Osteoblast (primary cell): Measurements from ENCODE around the gene S100Z. TPM values are rescaled to one million over a fixed set of nuclear protein-coding genes. Genes with fewer than 3 reads are reported as not detected.

Source experiments
- DNase-seq: peaks from one replicate; pipeline ENCODE4 v3.0.0; 2011; ENCODE audit warnings: low spot score, mixed read lengths; ENCODE audit not compliant: insufficient read length; ENCODE audit errors: missing footprints
- H2AFZ ChIP-seq: 2 replicates; pipeline ENCODE4 v1.6.0; 2011; ENCODE audit warnings: mild to moderate bottlenecking, low read length
- H3K27ac ChIP-seq: 2 replicates; pipeline ENCODE4 v1.5.1; 2011; ENCODE audit warnings: mild to moderate bottlenecking, low read depth, low read length, moderate library complexity
- H3K27me3 ChIP-seq: 2 replicates; pipeline ENCODE4 v1.6.0; 2012; ENCODE audit warnings: mild to moderate bottlenecking, control low read depth, inconsistent platforms, low read length, moderate library complexity; ENCODE audit not compliant: insufficient read depth
- H3K36me3 ChIP-seq: 2 replicates; pipeline ENCODE4 v1.5.1; 2011; ENCODE audit warnings: mild to moderate bottlenecking, low read length, control low read depth, moderate library complexity; ENCODE audit not compliant: insufficient read depth
- H3K4me1 ChIP-seq: 2 replicates; pipeline ENCODE4 v1.5.1; 2011; ENCODE audit warnings: mild to moderate bottlenecking, low read length, control low read depth, moderate library complexity; ENCODE audit not compliant: insufficient read depth
- H3K4me2 ChIP-seq: 2 replicates; pipeline ENCODE4 v1.6.0; 2011; ENCODE audit warnings: mild to moderate bottlenecking, low read length; ENCODE audit not compliant: insufficient read depth
- H3K4me3 ChIP-seq: fragments of 200-600 bp; sonication (generic); 3 replicates; pipeline ENCODE4 v1.5.1; 2012; ENCODE audit warnings: mild to moderate bottlenecking, low read length, inconsistent platforms; ENCODE audit not compliant: insufficient read depth
- H3K79me2 ChIP-seq: 2 replicates; pipeline ENCODE4 v1.6.0; 2012; ENCODE audit warnings: mild to moderate bottlenecking, low read length, control low read depth, inconsistent platforms; ENCODE audit not compliant: insufficient read depth
- H3K9me3 ChIP-seq: 2 replicates; pipeline ENCODE4 v1.5.1; 2011; ENCODE audit warnings: low read depth, low read length, control low read depth
- H4K20me1 ChIP-seq: 2 replicates; pipeline ENCODE4 v1.6.0; 2012; ENCODE audit warnings: mild to moderate bottlenecking, low read length, control low read depth; ENCODE audit not compliant: insufficient read depth
- CTCF ChIP-seq: IDR thresholded peaks from 2 replicates; pipeline ENCODE4 v1.5.1; 2011; ENCODE audit warnings: mild to moderate bottlenecking, low read depth, low read length, moderate library complexity; ENCODE audit errors: extremely low read depth
- total RNA-seq: library from RNA; depleted of rRNA; stranded (reverse); fragments of >200 nt; gene quantifications from 2 replicates; pipeline ENCODE4 v1.2.3, GENCODE V29; 2012

S100Z gene
- total RNA-seq, 1 donor = not detected

- Histone ChIP-seq H3K36me3 (no peaks in the 10 kb centered on the region), H3K9me3 (no peaks in the 10 kb centered on the region), H3K27me3 (no peaks in the 10 kb centered on the region), H3K4me1 (peaks cover 12% of the 10 kb centered on the region), H3K4me2 (no peak overlapping the region), H2AFZ (no peak overlapping the region), H3K79me2 (no peaks in the 10 kb centered on the region), H3K4me3 (no peak overlapping the region), H3K27ac (no peak overlapping the region), H4K20me1 (no peaks in the 10 kb centered on the region)
- peak; percentile 77 for DNase-seq
- TF ChIP-seq CTCF = no peak
These were observed 18.7 kb upstream of the S100Z start for GRCh38 chr5:76831110-76831452.

- Histone ChIP-seq H4K20me1 (no peaks in the 10 kb centered on the region), H3K79me2 (no peaks in the 10 kb centered on the region), H3K27me3 (no peaks in the 10 kb centered on the region), H3K4me3 (no peak overlapping the region), H3K4me2 (no peak overlapping the region), H3K4me1 (peaks cover 18% of the 10 kb centered on the region), H2AFZ (no peak overlapping the region), H3K27ac (no peak overlapping the region), H3K36me3 (no peaks in the 10 kb centered on the region), H3K9me3 (no peaks in the 10 kb centered on the region)
- DNase-seq = no peak
- peak; percentile 15 for TF ChIP-seq CTCF
These were observed 13.6 kb upstream of the S100Z start for GRCh38 chr5:76836181-76836580.

- no peak overlapping the region for H3K4me3 ChIP-seq
- no peak overlapping the region for H2AFZ ChIP-seq
- no peaks in the 10 kb centered on the region for H3K9me3 ChIP-seq
- H4K20me1 ChIP-seq = no peaks in the 10 kb centered on the region
- peaks cover 14% of the 10 kb centered on the region for H3K4me1 ChIP-seq
- no peaks in the 10 kb centered on the region for H3K27me3 ChIP-seq
- TF ChIP-seq CTCF = no peak
- H3K36me3 ChIP-seq = no peaks in the 10 kb centered on the region
- H3K27ac ChIP-seq = no peak overlapping the region
- no peak for DNase-seq
- no peak overlapping the region for H3K4me2 ChIP-seq
- H3K79me2 ChIP-seq = no peaks in the 10 kb centered on the region
These were observed 13.2 kb upstream of the S100Z start for GRCh38 chr5:76836585-76836984.

- Histone ChIP-seq H3K27ac (peak overlapping the region; percentile 48), H4K20me1 (no peaks in the 10 kb centered on the region), H3K9me3 (no peaks in the 10 kb centered on the region), H3K4me3 (no peak overlapping the region), H3K79me2 (no peaks in the 10 kb centered on the region), H2AFZ (no peak overlapping the region), H3K27me3 (no peaks in the 10 kb centered on the region), H3K4me2 (peak overlapping the region; percentile 36), H3K4me1 (peaks cover 12% of the 10 kb centered on the region), H3K36me3 (no peaks in the 10 kb centered on the region)
- DNase-seq = peak; percentile 59
- no peak for TF ChIP-seq CTCF
These were observed 11.1 kb upstream of the S100Z start for GRCh38 chr5:76838481-76839261.
